Measurements from ENCODE around the gene ZNF133.
"Not testable (repeated sequence)": the region's sequence is repeated elsewhere in the genome, so short reads cannot be mapped to it uniquely, and the experiment has no call there.

ZNF133 gene

DNA sequence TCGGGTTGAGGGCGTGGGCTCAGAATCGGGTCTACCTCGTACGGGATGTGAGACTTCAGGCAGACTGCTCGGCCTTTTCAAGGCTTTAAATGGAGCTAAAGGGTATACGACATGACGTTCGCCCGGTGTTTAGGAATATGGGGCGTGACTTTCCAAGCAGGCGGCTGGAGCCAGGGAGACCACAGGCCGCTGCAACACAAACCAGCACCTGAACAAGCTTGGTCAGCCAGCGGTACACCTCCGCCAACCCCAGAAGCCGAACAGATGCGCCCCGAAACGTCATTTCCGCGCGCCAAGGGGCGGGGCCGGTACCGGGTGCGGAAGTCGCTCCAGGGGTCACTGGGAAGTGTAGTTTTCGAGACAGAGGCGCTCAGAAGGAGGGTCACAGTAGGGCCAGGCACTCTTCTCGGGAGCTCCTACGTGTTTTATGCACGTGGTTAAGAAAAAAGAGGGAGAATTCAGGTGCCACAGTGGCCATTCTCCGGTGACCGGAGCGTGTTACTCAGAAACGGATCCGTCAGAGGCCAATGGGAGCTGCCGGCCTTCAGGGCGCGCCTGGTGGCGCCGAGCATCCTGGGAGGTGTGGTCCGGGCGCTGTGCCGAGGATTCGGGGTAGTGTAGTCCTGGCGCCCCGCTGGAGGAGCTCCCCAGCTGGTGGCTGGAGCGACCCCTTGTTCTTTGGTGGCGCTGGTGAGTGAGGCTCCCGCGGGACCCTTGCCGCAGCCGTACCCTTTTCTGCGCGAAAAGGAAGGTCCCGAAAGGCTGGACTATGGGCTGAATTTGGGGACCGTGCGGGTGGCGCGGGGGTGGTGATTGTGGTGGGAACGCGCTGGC lies at the start of gene ZNF133:
ZNF133 (plus strand) TSS at position 613 of the 834 bp plus-strand sequence. CDS start 17,160 bp downstream, outside the sequence.
- peak; percentile 94 for DNase-seq

- DNase-seq = no peak
Measured at GRCh38 chr20:18240997-18241396, 47.3 kb upstream of the ZNF133 start.

DNA sequence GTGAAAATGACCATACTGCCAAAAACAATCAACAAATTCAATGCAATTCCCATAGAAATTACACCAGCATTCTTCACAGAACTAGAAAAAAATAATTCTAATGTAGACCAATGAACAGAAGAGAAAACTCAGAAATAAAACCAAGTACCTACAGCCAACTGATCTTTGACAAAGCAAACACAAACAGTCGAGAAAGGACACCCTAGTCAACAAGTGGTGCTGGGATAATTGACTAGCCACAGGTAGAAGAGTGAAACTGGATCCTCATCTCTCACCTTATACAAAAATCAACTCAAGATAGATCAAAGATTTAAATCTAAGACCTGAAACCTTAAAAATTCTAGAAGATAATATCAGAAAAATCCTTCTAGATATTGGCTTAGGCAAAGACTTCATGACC lies 44.5 kb upstream of the ZNF133 start:
- DNase-seq = no peak

- not testable (repeated sequence) for DNase-seq
Measured at GRCh38 chr20:18248545-18248944, 39.8 kb upstream of the ZNF133 start.

DNA sequence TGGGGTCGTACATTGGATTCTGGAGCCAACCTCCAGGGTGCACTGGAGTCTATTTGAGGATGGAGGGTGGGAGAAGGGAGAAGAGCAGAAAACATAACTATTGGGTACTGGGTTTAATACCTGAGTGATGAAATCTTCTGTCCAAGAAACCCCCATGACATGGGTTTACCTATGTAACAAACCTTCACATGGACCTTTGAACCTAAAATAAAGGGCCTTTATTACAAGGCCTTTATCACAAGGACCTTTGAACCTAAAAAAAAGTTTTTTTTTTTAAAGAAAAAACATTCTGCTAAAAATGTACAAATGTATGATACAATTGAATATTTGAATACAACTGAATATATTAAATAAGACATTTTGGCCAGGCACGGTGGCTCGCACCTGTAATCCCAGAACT lies 38.1 kb upstream of the ZNF133 start:
- no peak for DNase-seq

DNA sequence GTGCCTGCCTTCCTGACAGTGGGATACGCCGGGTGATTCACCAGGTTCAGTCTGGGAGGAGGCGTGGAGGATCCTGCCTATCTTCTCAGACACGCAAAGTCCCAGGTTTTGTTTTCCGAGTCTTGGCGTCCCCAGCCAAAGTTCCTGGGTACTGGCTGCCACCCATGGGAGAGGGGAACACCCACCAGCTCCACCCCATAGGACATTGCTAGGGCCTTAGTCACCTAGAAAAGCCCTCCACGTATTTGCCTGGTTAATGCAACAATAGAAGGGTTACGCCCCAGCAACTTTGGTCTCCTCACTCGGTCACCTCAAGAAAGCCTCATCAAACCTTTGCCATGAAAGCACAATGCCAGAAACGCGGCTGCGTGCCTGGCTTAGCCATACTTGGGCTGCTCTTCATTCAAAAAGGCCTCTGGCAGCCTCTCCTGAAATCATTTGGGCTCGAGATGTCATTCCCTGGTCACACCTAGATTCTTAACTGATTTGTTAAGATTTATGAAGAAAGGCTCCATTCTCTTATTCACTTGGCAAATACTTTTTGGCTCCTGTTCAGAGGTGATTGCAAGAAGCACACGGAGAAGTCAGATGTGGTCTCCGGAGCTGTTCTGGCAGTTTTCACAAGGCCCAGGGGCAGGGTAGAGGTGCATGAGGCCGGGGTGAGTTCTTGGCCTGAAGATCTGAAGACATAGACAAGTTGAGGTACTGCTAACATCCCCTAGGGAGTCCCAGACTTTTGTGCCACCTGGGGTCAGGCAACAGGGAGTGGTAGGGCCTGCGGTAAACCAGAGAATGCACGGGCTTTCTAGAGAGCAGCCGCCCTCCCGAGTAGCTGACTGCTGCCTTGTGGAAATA lies 35.5 kb upstream of the ZNF133 start:
- no peak for DNase-seq

DNA sequence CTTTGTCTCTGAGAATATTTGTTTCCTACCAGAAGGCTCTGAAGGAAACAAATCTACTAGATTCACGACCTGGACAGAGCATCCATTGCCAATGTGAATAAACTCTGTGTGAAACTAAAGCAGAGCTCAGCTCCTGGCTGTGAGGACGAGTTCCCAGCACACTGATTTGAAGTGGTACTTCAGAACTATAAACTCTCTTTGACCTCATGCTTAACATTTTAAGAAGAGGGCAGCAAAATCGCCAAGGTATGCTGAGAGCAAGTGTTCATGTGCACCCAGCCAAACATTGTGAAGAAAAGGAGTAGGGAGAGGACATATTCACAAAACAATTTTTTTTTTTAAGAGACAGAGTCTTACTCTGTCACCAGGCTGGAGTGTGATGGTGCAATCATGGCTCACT lies 33.7 kb upstream of the ZNF133 start:
- DNase-seq = no peak

DNA sequence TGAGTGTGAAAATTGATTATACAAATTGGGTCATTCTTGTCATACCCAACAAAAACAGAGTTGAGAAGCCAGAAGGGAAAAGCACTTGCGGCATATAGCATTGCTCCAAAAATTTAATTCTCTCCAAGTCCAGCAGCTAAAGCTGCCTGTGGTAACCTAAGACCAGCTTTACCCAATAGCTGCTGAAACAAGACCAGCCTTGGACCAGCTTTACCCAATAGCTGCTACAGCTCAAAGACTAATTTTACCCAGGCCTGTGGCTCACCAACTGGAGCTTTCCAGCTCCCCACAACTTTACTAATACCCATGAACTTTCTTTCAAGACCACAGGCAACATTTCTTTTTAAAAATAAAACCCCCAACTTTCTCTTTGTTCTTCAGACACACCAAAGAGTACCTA lies 32.8 kb upstream of the ZNF133 start:
- DNase-seq = no peak

- DNase-seq = no peak
Measured at GRCh38 chr20:18256440-18257090, 31.8 kb upstream of the ZNF133 start.

DNA sequence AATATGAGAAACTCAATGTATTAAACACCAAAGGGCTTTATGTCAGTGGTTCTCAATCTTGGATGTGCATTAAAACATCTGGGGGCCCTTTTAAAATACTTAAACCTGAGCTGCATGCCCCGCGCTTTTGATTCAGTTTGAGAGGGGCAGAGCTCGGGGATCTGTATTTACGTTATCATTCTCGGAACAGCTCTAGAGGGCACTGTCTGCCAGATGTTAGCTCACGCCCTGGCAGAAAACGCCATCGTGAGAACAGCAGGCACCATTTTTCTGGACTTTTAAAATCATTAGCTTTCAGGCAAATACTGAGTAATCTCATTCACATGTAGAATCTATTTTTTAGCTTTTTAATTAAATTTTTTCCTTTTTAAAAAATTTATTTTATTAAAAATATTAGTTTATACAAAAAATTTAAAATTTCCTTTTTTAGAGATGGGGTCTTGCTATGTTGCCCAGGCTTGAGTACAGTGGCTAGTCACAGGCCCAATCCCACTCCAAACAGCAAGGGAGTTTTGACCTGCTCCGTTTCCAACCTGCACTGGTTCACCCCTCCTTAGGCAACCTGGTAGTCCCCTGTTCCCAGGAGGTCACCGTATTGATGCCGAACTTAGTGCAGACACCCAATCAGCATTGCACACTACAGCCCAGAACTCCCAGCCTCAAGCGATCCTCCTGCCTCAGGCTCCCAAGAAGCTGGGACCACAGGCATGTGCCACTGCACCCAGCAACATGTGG lies 30.0 kb upstream of the ZNF133 start:
- DNase-seq = no peak

GRCh38 chr20:18259730-18260129 lies 28.6 kb upstream of the ZNF133 start:
- DNase-seq = no peak

DNA sequence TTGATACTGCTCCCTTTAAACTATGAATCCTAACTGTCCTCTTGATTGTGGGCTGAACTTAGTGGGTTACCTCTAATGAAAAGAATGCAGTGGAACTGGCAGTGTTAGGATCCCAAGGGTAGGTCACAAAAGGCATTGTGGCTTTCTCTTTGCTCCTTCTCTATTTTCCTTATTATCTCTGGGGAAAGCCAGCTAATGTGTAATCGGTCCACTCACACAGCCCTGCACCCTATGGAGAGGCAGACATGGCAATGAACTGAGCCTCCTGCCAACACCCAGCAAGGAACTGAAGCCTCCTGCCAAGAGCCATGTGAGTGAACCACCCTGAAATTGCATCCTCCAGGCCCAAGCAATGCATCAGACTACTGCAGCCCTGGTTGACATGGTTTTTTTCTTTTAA lies 24.6 kb upstream of the ZNF133 start:
- no peak for DNase-seq

DNA sequence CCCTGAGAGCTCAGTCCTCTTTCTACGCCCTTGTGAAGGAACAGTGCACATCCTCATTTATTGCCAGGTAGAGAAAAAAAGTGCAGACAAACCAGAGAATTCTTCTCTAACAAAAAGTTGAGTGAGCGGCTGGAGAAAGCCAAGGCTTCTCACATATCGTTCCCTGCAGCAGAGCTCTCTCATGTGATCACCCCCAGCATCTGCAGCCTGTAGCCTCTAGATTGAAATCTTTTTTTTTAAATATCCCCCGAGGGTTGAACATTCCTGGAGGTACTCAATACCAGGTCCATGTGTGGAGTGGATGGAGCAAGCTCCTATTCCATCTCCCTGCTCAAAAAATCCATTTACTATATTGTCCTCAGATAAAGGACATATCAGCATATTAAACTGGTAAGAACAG lies 22.9 kb upstream of the ZNF133 start:
- DNase-seq = no peak

DNA sequence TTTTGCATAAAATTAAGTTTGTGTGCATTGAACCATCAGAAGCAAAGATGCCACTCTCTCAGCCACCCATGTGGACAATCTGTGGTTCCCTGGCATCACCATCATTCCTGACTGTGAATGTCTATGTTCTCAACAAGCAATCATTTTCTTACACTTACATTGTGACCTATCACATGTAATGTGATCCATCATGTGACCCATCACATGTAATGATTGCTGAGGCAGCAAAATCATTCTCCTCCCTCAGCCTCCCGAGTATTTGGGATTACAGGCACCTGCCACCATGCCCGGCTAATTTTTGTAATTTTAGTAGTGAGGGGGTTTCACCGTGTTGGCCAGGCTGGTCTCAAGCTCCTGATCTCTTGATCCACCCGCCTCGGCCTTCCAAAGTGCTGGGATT lies 22.0 kb upstream of the ZNF133 start:
- no peak for DNase-seq

DNA sequence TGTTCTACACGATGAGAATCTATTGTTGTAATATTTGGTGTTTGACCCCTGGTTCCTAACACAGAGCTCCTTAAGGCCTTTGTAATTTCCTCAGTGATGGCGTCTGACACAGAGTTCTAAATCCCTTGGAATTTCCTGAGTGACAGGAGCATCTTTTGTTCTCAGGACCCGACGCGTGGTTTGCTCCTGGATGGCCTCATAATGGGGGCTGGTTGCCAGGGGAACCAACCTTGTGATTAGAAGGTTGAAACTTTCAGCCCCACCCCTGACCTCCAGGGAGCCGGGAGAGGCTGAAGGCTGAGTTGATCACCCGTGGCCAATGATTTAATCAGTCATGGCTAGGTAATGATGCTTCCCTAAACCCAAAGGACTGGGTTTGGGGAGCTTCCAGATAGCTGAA lies 20.5 kb upstream of the ZNF133 start:
- DNase-seq = no peak

GRCh38 chr20:18271160-18271559 lies 17.2 kb upstream of the ZNF133 start:
- no peak for DNase-seq

- DNase-seq = no peak
Measured at GRCh38 chr20:18272451-18272850, 15.9 kb upstream of the ZNF133 start.

DNA sequence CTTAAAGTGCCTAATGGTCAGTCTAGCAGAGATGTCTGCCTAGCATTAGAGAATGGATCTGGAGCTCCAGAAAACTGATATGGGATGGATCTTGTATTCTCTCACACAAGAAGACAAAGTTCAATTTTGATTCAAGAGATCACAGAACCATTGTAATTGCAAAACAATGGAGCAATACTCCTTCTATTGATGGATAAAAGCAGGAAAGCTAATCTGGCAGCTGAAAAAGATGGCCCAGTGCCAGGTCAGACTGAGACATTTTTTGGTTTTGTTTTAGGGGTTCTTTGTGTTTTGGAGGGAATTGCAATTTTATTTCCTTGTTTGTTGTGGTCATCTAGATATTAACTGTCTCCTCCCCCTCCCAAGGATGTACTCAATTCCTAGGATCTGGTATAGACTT lies 14.6 kb upstream of the ZNF133 start:
- DNase-seq = no peak

- not testable (repeated sequence) for DNase-seq
Measured at GRCh38 chr20:18275960-18276359, 12.4 kb upstream of the ZNF133 start.

DNA sequence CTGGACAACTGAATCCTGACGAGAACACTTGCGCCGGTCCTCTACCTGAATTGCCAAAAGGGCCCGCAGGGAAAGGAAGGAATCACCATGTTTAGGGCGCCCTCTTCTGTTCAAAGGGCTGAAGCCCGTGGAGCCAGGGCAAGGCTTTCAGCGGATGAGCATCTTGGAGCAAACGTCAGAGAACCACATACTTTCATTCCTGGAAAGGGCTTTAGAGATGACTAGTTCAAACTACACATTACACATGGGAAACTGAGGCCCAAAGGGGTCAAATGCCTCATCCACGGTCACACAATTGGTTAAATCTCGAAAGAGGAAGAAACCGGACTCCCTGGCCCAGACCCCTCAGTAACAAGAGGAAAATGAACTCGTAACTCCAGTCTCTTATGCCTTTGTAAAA lies 11.5 kb upstream of the ZNF133 start:
- peak; percentile 60 for DNase-seq

- DNase-seq = peak; percentile 10
Measured at GRCh38 chr20:18279242-18279641, 9.1 kb upstream of the ZNF133 start.

DNA sequence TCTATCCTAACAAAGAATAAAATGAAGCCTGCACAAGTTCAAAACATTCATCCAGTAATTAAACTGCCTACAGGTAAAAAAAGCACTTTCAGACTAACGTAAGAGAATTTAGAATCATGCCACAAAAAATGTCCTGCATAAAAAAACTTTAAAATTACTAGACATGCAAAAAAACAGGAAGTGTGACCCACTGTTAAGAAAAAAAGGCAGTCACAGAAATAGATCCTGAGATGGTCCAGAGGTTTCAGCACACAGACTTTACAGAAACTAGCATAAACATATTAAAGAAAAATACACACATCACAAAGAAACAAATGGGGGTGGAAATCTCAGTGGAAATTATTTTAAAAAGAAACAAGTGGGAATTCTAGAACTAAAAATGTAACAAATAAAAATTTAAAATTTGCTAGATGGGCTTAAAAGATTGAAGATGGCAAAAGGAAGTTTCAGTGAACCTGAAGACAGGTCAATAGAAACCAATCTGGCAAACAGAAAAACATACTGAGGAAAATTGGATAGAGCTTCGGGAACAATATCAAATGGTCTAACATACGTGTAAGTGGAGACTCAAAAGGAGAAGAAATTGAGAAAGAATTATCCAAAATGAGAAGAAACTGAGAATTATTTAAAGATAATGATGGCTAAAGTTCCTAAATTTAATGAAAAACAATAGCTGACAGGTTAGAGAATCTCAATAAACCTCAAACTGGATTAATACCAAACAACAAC lies 3.4 kb upstream of the ZNF133 start:
- DNase-seq = no peak
